Measurements from ENCODE around the gene RASL11A. TPM values are rescaled to one million over a fixed set of nuclear protein-coding genes. Genes with fewer than 3 reads are reported as not detected.
"Not testable (repeated sequence)": the region's sequence is repeated elsewhere in the genome, so short reads cannot be mapped to it uniquely, and the experiment has no call there.

Gene RASL11A
- polyA plus RNA-seq, 3 donors: 30.0 to 38.7 (median 36.8) TPM

- DNase-seq (ENCODE audit: low read depth in 3 of 3, low spot score in 2 of 3): no peak
These were observed 3.7 kb upstream of the RASL11A start for GRCh38 chr13:27266917-27267316.

DNA sequence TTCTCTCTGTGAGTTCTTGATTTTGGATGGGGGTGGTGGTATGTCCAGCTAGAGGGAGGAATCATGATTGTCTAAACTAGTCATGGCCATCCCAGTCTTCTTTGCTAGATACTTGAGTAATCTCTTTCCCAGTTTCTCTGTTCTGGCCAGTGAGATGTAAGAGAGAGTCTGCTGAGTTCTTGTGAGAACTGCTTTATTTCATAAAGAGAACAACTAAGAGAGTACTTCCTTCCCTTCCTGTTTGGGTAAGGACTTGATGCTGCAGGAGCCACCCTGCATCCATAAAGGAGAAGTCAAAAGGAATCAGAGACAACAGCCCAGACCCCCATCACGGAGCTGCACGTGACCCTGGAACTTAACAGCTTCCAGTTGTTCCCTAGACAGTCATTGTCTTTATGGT is 3.0 kb upstream of the RASL11A start:
- DNase-seq (ENCODE audit: low read depth in 3 of 3, low spot score in 2 of 3): no peak

DNA sequence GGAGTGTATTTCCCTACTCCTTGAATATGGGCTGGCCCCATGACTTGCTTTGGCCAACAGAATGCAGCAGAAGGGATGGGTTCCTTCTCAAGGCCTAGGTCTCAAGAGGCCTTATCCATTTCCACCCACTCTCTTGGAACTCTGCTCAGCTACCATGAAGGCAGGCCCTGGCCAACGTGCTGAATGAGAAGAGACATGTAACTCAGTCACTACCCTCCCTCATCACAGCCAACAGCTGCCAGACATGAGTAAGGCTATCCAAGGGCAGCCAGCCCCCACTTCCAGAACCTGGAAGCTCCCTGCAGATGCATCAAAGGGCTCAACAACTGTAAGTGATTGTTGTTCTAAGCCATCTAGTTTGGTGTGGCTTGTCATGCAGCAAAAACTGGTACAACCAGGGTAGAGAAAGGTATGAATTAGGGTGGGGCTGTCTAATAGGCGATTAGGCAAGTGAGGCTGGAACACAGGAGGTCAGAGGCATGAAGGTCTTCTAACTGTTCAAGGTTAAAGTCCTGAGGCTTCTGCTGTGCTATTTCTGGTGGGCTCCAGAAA is 1.4 kb upstream of the RASL11A start:
- no peak for DNase-seq (ENCODE audit: low read depth in 3 of 3, low spot score in 2 of 3)

DNA sequence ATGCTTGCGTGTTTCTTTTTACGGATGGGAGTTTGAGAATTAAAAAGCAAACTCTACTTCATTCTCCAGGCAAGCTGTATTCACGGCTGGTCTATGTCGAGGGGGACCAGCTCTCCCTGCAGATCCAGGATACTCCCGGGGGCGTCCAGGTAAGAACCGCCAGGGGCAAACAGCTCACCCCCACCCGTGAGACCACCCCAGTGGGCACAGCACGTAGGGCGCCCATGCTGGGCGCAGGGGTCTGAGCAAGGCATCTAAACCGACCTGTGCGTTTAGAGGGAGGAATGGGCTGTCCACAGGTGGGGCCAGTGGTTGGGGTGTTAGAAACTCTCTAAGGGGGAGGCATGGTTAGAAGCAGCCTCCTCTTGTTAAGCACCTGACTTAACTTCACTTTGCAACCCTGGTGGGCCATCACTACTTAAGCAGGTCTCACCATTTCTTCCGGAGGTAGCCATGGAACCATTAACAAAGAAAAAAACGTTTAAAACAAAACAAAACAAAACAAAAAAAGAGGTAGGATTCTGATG is 1.0 kb downstream of the RASL11A start:
- DNase-seq (ENCODE audit: low read depth in 3 of 3, low spot score in 2 of 3): no peak

- DNase-seq (ENCODE audit: low read depth in 3 of 3, low spot score in 2 of 3): no peak
These were observed 3.2 kb downstream of the RASL11A start for GRCh38 chr13:27273658-27274425.

GRCh38 chr13:27274631-27275030 is 4.0 kb downstream of the RASL11A start:
- DNase-seq (ENCODE audit: low read depth in 3 of 3, low spot score in 2 of 3): no peak

DNA sequence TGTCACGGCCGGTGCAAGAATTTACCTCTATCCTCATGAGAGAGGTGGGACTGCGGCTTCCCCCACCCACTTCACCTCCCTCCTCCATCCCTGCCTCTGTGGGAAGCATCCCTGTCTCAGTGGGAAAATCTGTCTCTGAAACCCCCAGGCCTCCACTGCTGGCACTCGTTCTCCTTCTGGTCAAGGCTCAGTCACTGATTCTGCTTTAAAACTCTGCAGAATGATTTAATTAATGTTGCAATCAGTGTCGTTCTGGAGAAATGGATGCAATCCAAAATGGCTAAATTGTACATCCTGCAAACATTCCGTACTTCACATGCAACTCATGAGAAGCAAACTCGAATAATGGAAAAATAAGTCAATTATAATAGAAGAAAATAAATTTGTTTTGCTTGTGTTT is 5.6 kb downstream of the RASL11A start:
- DNase-seq (ENCODE audit: low read depth in 3 of 3, low spot score in 2 of 3): no peak

- no peak for DNase-seq (ENCODE audit: low read depth in 3 of 3, low spot score in 2 of 3)
These were observed 8.9 kb downstream of the RASL11A start for GRCh38 chr13:27279506-27279905.

DNA sequence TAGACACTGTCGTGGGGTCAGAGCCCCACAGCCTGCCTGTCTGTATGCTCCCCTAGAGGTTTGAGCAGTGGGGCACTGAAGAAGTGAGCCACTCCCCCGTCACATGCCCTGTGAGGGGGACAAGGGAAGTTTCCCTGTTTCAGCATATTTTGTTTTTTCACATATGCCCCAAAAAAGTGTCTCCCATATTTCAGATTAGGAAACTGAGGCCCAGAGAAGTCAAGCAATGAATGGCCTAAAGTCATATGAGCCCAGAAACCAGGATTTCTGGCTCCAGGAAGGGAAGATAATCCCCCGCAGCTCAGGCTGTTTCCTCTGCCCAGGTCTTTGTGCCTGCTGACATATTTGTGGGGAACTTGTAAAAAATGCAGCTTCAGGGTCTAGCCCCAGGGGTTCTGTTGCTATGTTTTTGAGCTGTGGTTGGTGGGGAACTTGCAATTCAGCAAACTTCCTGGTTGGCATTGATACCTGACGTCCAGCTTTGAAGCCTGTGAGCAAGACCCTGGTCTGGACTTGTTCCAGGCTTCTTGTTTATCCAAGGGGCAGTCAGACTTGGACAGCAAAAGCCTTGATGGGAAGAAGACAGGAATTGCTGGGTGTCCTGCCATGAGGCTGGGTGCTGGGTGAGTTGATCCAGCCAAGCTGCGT is 9.5 kb downstream of the RASL11A start:
- DNase-seq (ENCODE audit: low read depth in 3 of 3, low spot score in 2 of 3): no peak

DNA sequence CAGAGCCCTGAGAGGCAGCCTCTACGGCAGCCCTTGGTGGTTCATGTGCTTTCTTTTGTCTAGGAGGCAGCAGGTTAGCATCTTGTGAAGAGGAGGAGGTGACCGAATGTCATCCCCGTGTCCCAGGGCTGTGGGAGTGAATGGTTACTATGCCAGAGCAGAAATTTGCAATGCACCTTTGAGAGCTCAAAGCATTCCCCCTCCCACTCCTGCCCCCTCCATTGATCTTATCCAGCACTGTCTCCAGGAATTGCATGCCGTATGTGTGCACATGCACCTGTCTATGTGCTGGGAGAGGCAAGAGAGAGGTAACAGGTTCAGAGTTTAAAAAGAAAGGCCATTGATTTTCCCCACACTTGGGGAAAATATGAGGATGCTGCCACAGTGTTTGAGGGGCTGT is 10.2 kb downstream of the RASL11A start:
- no peak for DNase-seq (ENCODE audit: low read depth in 3 of 3, low spot score in 2 of 3)

DNA sequence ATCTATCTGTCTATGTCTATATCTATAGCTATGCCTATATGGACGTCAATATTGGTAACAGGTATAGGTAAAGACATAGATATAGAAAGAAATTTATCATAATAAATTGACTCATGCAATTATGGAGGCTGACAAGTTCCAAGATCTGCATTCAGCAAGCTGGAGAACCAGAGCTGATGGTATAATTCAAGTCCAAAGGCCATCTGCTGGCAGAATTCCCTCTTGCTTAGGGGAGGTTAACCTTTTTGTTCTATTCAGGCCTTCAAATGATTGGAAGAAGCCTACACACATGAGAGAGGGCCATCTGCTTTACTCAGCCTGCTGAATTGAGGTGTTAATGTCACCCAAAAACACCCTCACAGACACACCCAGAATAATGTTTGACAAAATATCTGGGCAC is 10.8 kb downstream of the RASL11A start:
- no peak for DNase-seq (ENCODE audit: low read depth in 3 of 3, low spot score in 2 of 3)

DNA sequence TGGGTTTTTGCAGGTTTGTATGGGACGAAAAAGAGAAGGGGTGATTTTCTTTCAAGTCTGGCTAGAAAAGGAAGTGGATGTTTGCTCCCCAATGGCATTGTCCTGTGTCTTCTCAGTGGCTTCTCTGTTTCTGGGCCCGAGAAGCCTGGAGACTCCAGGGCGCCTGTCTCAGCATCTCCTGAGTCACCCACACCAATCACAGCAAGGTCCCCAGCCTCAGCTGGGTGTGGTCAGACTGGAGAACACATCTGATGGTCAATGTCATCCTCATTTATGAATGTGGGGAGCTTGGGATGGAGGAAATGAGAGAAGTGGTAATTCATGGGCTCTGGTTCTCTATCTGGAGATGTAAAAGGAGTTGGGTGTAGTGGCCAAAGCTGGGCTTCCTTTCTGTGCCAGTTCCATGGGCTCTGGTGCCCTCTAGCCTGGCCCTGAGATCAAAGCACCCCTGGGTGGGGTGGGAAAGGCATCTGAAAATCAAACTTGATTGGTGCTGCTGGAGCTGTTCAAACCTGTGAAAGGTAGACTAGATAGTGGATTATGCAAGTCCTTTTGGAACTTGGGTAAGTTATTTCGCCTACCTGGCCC is 13.4 kb downstream of the RASL11A start:
- no peak for DNase-seq (ENCODE audit: low read depth in 3 of 3, low spot score in 2 of 3)

GRCh38 chr13:27288392-27288791 is 17.8 kb downstream of the RASL11A start:
- DNase-seq (ENCODE audit: low read depth in 3 of 3, low spot score in 2 of 3): no peak

DNA sequence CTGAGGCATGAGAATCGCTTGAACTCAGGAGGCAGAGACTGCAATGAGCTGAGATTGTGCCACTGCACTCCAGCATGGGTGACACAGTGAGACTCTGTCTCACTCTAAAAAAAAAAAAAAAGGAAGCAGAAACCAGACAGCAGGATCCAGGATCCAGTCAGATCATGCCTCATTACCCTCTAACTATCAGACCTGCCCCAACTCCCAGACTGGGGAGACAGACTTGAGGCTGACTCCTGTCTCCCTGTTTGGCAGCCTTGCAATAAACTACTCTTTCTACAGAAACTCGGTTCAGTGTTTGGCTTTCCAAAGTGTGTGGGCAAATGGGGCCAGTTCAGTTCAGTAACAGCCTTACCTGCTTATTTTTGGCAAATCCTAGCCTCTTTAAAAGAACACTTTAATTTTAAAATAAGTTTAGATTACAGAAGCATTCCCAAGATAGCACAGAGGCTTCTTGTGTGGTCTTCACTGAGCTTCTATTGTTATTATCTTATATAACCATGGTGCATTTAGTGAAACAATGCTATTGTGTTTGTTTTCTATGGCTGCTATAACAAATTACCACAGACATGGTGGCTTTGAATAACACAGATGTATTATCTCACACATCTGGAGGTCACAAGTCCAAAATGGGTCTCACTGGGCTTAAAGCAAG is 18.5 kb downstream of the RASL11A start:
- DNase-seq (ENCODE audit: low read depth in 3 of 3, low spot score in 2 of 3): no peak

DNA sequence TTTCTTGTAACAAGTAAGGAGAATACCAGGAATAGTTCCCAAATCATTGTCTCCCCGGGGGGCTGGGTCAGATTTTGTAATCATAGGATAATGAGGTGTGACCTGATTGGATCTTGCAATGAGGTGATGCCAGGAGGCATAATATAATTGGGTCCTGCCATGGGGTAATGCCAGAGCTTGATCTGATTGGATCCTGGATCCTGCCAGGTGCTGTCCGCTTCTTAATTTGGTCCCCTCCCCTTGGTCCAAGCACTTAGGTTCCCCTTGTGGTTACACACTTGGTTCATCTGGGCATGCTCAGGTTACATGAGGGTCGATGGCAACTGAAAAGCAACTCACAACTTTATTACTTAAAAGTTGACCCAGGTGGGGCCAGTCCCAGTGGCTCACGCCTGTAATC is 20.1 kb downstream of the RASL11A start:
- DNase-seq (ENCODE audit: low read depth in 3 of 3, low spot score in 2 of 3): no peak

DNA sequence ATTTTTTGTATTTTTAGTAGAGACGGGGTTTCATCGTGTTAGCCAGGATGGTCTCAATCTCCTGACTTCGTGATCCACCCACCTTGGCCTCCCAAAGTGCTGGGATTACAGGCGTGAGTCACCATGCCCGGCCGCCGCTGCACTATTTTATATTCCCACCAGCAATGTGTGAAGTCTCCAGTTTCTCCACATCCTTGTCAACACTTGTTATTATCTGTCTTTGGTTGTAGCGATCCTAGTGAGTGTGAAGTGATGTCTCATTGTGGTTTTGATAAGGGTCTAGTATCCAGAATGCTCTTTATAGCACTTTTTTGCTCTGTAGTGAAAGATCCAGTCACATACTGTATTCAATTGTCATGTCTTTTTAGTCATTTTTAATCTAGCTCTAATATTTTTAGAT is 21.3 kb downstream of the RASL11A start:
- DNase-seq (ENCODE audit: low read depth in 3 of 3, low spot score in 2 of 3): not testable (repeated sequence)

GRCh38 chr13:27293076-27293691 is 22.6 kb downstream of the RASL11A start:
- no peak for DNase-seq (ENCODE audit: low read depth in 3 of 3, low spot score in 2 of 3)

GRCh38 chr13:27293873-27294515 is 23.4 kb downstream of the RASL11A start:
- no peak for DNase-seq (ENCODE audit: low read depth in 3 of 3, low spot score in 2 of 3)

DNA sequence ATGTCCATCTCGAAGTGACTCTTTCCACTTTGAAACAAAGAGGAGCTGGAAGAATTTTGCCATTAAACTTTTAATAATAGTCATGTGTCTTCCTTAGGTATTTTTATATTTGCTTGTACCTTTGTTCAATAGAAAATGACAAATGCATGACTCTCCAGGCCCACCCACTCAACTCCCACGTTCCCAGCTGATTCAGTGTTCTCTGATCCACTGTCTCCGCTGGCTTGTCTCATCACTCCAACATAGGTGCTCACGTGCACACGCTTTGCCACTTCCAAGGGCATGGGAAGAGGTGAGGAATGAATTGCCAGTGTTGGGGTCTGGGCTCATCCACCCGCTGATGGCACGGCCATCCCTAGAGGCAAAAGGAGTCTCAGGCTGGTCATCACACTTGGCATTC is 24.5 kb downstream of the RASL11A start:
- DNase-seq (ENCODE audit: low read depth in 3 of 3, low spot score in 2 of 3): no peak

- DNase-seq (ENCODE audit: low read depth in 3 of 3, low spot score in 2 of 3): no peak
These were observed 25.0 kb downstream of the RASL11A start for GRCh38 chr13:27295660-27296059.
